Calu3 (cell line): Measurements from ENCODE around the gene CALN1. TPM values are rescaled to one million over a fixed set of nuclear protein-coding genes. Genes with fewer than 3 reads are reported as not detected.
"Not testable (repeated sequence)": the region's sequence is repeated elsewhere in the genome, so short reads cannot be mapped to it uniquely, and the experiment has no call there.

Experiments
- BruUV-seq: library from RNA; stranded (reverse); fragments of 400-500 nt; replicated peaks from 2 replicates; lab custom pipeline; 2021; lab: Mats Ljungman, UMichigan
- CTCF ChIA-PET: fragments of 300-600 bp; sonication (Branson Sonifier 250); formaldehyde crosslinking; loops from one replicate; lab custom pipeline; 2022; ENCODE audit warnings: antibody characterized with exemption; lab: Charles Lee
- DNase-seq: peaks from one replicate; pipeline ENCODE4 v3.0.0; 2022
- H3K27ac Mint-ChIP-seq: one replicate; pipeline ENCODE4 v1.8.0; 2022; ENCODE audit warnings: mixed read lengths; ENCODE audit not compliant: unreplicated experiment
- H3K27me3 Mint-ChIP-seq: one replicate; pipeline ENCODE4 v1.8.0; 2022; ENCODE audit warnings: mixed read lengths; ENCODE audit not compliant: unreplicated experiment
- H3K36me3 Mint-ChIP-seq: one replicate; pipeline ENCODE4 v1.8.0; 2022; ENCODE audit warnings: mild to moderate bottlenecking, moderate library complexity, mixed read lengths; ENCODE audit not compliant: insufficient read depth, unreplicated experiment
- H3K4me1 Mint-ChIP-seq: one replicate; pipeline ENCODE4 v1.8.0; 2022; ENCODE audit warnings: mild to moderate bottlenecking, low read depth, mixed read lengths; ENCODE audit not compliant: unreplicated experiment
- H3K4me3 Mint-ChIP-seq: one replicate; pipeline ENCODE4 v1.8.0; 2022; ENCODE audit warnings: mild to moderate bottlenecking, low read depth, moderate library complexity, mixed read lengths; ENCODE audit not compliant: unreplicated experiment
- H3K9me3 Mint-ChIP-seq: one replicate; pipeline ENCODE4 v1.8.0; 2022; ENCODE audit warnings: low read depth, mixed read lengths; ENCODE audit not compliant: unreplicated experiment
- CTCF ChIP-seq: fragments of 200-600 bp; IDR thresholded peaks from one replicate; pipeline ENCODE4 v1.8.0; 2022; ENCODE audit warnings: antibody characterized with exemption; ENCODE audit not compliant: unreplicated experiment
- intact Hi-C: fragments of 100-400 bp; cut with micrococcal nuclease; formaldehyde crosslinking; loops from one replicate; pipeline ENCODE4 v1.10.0; 2022; ENCODE audit not compliant: unreplicated experiment
- total RNA-seq: library from RNA; stranded (reverse); gene quantifications from 2 replicates; pipeline ENCODE4 v1.2.3, GENCODE V29; 2022

The CALN1 gene
- total RNA-seq, 1 experiment from 2014 or later = not detected

DNA sequence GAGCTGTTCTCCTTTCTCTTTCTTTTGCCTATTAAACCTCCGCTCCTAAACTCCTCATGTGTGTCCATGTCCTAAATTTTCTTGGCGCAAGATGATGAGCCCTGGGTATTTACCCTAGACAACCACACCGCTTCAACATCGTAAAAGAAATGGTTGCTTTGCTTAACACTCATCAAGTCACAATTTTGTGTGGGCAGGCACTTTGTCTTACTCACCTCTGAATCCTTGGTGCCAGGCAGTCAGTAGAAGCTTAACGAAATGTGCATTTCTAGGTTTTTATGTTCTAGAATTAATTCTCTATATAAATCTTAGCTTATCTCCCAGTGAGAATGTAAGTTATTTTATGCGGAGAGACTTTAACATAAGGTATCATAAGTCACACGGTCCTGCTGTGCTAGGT, 478.7 kb downstream of the CALN1 start:
- H3K27me3 Mint-ChIP-seq = no peaks in the 10 kb centered on the region
- CTCF ChIA-PET = no interaction called here
- no peak overlapping the region for H3K27ac Mint-ChIP-seq
- H3K4me1 Mint-ChIP-seq = no peaks in the 10 kb centered on the region
- H3K9me3 Mint-ChIP-seq = peaks cover 10% of the 10 kb centered on the region
- no TSS peak for BruUV-seq
- no peak for TF ChIP-seq CTCF
- no peak overlapping the region for H3K4me3 Mint-ChIP-seq
- no peak for DNase-seq
- H3K36me3 Mint-ChIP-seq = no peaks in the 10 kb centered on the region
- intact Hi-C loops = no loop called here

GRCh38 chr7:71925663-71926062, 486.5 kb downstream of the CALN1 start:
- intact Hi-C loops = no loop called here
- Mint-ChIP-seq H3K4me3 (no peak overlapping the region), H3K36me3 (no peaks in the 10 kb centered on the region), H3K27ac (no peak overlapping the region), H3K9me3 (peaks cover 6% of the 10 kb centered on the region), H3K4me1 (no peaks in the 10 kb centered on the region), H3K27me3 (no peaks in the 10 kb centered on the region)
- BruUV-seq = no TSS peak
- DNase-seq = no peak
- CTCF ChIA-PET = no interaction called here
- TF ChIP-seq CTCF = no peak

DNA sequence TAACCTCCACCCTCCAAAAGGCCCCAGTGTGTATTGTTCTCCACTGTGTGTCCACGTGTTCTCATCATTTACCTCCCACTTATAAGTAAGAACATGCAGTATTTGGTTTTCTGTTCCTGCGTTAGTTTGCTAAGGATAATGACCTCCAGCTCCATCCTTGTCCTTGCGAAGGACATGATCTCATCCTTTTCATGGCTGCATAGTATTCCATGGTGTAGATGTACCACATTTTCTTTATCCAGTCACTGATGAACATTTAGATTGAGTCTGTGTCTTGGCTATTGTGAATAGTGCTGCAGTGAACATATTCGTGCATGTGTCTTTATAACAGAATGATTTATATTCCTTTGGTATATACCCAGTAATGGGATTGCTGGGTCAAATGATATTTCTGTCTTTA, 497.9 kb downstream of the CALN1 start:
- intact Hi-C loops, CTCF ChIA-PET, H3K36me3 Mint-ChIP-seq, BruUV-seq, H3K4me3 Mint-ChIP-seq, H3K27ac Mint-ChIP-seq, H3K27me3 Mint-ChIP-seq, H3K4me1 Mint-ChIP-seq, DNase-seq: not testable (repeated sequence)
- H3K9me3 Mint-ChIP-seq = peaks cover 10% of the 10 kb centered on the region

DNA sequence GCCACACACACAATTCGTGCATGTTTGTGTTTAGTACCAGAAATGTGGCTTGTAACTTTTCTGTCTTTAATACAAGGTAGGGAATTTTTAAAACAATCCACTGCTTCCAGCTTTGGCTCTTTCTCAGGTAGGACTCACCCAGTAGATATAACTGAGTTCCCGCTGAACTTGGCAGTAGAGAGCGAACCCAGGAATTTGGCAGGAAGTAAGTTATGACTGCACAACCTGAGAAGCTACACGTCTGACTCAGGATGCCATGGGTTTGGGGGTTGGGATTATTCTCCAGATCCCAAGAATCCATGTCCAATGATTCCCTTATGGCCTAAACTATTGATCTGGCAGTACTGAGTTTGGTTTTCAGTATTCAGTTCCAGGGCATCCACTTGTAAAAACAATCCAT, 499.7 kb downstream of the CALN1 start:
- TF ChIP-seq CTCF = no peak
- intact Hi-C loops = no loop called here
- BruUV-seq = no TSS peak
- no peaks in the 10 kb centered on the region for H3K36me3 Mint-ChIP-seq
- H3K4me3 Mint-ChIP-seq = no peak overlapping the region
- no peak for DNase-seq
- CTCF ChIA-PET = no interaction called here
- no peaks in the 10 kb centered on the region for H3K27me3 Mint-ChIP-seq
- no peak overlapping the region for H3K27ac Mint-ChIP-seq
- H3K9me3 Mint-ChIP-seq = peaks cover 8% of the 10 kb centered on the region
- H3K4me1 Mint-ChIP-seq = no peaks in the 10 kb centered on the region

DNA sequence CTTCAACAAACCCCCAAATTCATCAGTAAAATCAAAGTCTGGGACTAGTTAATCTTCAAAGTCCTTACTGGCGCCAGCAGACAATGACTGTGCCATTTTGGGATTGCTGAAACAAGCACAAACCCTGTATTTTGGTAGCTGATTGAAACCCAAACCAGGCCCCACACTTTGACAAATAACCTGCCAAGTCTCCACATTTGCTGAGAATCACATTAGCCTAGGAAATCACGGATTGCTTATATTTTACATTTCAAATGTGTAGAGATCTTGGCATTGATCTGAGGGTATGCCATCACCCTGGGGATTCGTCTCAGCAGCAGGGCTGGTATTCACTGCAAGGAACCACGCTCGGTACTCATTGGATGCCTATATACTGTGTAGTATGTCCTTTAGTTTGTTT, 501.1 kb downstream of the CALN1 start:
- Mint-ChIP-seq H3K9me3 (peaks cover 8% of the 10 kb centered on the region), H3K4me3 (no peak overlapping the region), H3K4me1 (no peaks in the 10 kb centered on the region), H3K27ac (no peak overlapping the region), H3K36me3 (no peaks in the 10 kb centered on the region), H3K27me3 (no peaks in the 10 kb centered on the region)
- no peak for TF ChIP-seq CTCF
- no TSS peak for BruUV-seq
- CTCF ChIA-PET = no interaction called here
- intact Hi-C loops = no loop called here
- DNase-seq = no peak
